Mucosa of rectum (tissue), 2 donors: ENCODE measurements around the gene MYH6.
"Not testable (repeated sequence)": the region's sequence is repeated elsewhere in the genome, so short reads cannot be mapped to it uniquely, and the experiment has no call there.

ENCODE experiments used
- H3K27ac ChIP-seq, 2 donors: one replicate each; pipeline ENCODE4 v1.7.0; 2013; ENCODE audit warnings: inconsistent platforms in 2 of 2, low read depth in 2 of 2, low read length in 2 of 2
- H3K27me3 ChIP-seq, 2 donors: one replicate each; pipeline ENCODE4 v1.7.0; 2013; ENCODE audit warnings: low read length in 2 of 2; ENCODE audit not compliant: control insufficient read depth in 2 of 2, insufficient read depth in 2 of 2
- H3K36me3 ChIP-seq, 2 donors: one replicate each; pipeline ENCODE4 v1.7.0; 2013; ENCODE audit warnings: low read length in 2 of 2; ENCODE audit not compliant: control insufficient read depth in 2 of 2, insufficient read depth in 2 of 2
- H3K4me1 ChIP-seq, 2 donors: one replicate each; pipeline ENCODE4 v1.7.0; 2013; ENCODE audit warnings: low read length in 2 of 2, mild to moderate bottlenecking in 1 of 2; ENCODE audit not compliant: control insufficient read depth in 2 of 2, insufficient read depth in 2 of 2
- H3K4me3 ChIP-seq, 2 donors: one replicate each; pipeline ENCODE4 v1.7.0; 2013; ENCODE audit warnings: low read length in 2 of 2
- H3K9ac ChIP-seq, 2 donors: one replicate each; pipeline ENCODE4 v1.7.0; 2013; ENCODE audit warnings: low read length in 2 of 2, low read depth in 1 of 2, mild to moderate bottlenecking in 1 of 2
- H3K9me3 ChIP-seq, 2 donors: one replicate each; pipeline ENCODE4 v1.7.0; 2013; ENCODE audit warnings: low read length in 2 of 2; ENCODE audit not compliant: control insufficient read depth in 2 of 2
- donor health status: healthy.
- donor health status: Normal muscosa, but diverticular disease.

MYH6 gene

GRCh38 chr14:23407516-23408306 lies at the start of gene MYH6:
TSS of gene MYH6 (minus strand) at chr14:23408273. CDS start at chr14:23407223, 1,050 bp downstream.
- Histone ChIP-seq H3K9ac (no peak within 1 kb of the TSS), H3K9me3 (no peaks in the 10 kb centered on the region), H3K27ac (no peak within 1 kb of the TSS), H3K4me1 (no peaks in the 10 kb centered on the region), H3K4me3 (no peak within 1 kb of the TSS), H3K36me3 (no peaks in the 10 kb centered on the region), H3K27me3 (peaks cover 0 to 3% of the 10 kb centered on the region in 2 donors)

GRCh38 chr14:23456883-23457586 lies 49.0 kb upstream of the MYH6 start:
- H3K4me3 ChIP-seq, H3K4me1 ChIP-seq, H3K36me3 ChIP-seq, H3K9me3 ChIP-seq, H3K9ac ChIP-seq, H3K27ac ChIP-seq, H3K27me3 ChIP-seq: not testable (repeated sequence)

GRCh38 chr14:23454445-23454856 lies 46.4 kb upstream of the MYH6 start:
- H3K4me3 ChIP-seq = no peak overlapping the region
- H3K36me3 ChIP-seq = no peaks in the 10 kb centered on the region
- H3K27me3 ChIP-seq = peaks cover 2 to 4% of the 10 kb centered on the region in 2 donors
- H3K27ac ChIP-seq = no peak overlapping the region
- H3K4me1 ChIP-seq = peaks cover 6 to 8% of the 10 kb centered on the region in 2 donors
- H3K9ac ChIP-seq = no peak overlapping the region
- no peaks in the 10 kb centered on the region for H3K9me3 ChIP-seq

- Histone ChIP-seq H3K9me3 (no peaks in the 10 kb centered on the region), H3K36me3 (no peaks in the 10 kb centered on the region), H3K4me3 (no peak overlapping the region), H3K9ac (no peak overlapping the region), H3K27ac (no peak overlapping the region), H3K27me3 (peaks cover 2% of the 10 kb centered on the region in 2 donors), H3K4me1 (peaks cover 6 to 16% of the 10 kb centered on the region in 2 donors)
Observed at GRCh38 chr14:23452237-23452636, 44.2 kb upstream of the MYH6 start.

GRCh38 chr14:23450379-23450778 lies 42.3 kb upstream of the MYH6 start:
- Histone ChIP-seq H3K4me3 (no peak overlapping the region), H3K9me3 (no peaks in the 10 kb centered on the region), H3K27ac (no peak overlapping the region), H3K9ac (no peak overlapping the region), H3K4me1 (peaks cover 18 to 30% of the 10 kb centered on the region in 2 donors), H3K36me3 (no peaks in the 10 kb centered on the region), H3K27me3 (peaks cover 2% of the 10 kb centered on the region in 2 donors)

- Histone ChIP-seq H3K27ac (no peak overlapping the region), H3K9ac (no peak overlapping the region), H3K36me3 (no peaks in the 10 kb centered on the region), H3K9me3 (no peaks in the 10 kb centered on the region), H3K4me1 (peaks cover 18 to 29% of the 10 kb centered on the region in 2 donors), H3K27me3 (peaks cover 2% of the 10 kb centered on the region in 2 donors), H3K4me3 (no peak overlapping the region)
Observed at GRCh38 chr14:23449314-23449713, 41.2 kb upstream of the MYH6 start.

GRCh38 chr14:23447361-23448350 lies 39.6 kb upstream of the MYH6 start:
- H3K27me3 ChIP-seq = peaks cover 2% of the 10 kb centered on the region in 2 donors
- H3K27ac ChIP-seq = peak overlapping the region; percentile 82 to 87

GRCh38 chr14:23446291-23446851 lies 38.3 kb upstream of the MYH6 start:
- Histone ChIP-seq H3K4me3 (no peak overlapping the region), H3K4me1 (peaks cover 18 to 28% of the 10 kb centered on the region in 2 donors), H3K36me3 (no peaks in the 10 kb centered on the region), H3K27ac (peak overlapping the region; percentile 82 to 87), H3K27me3 (peaks cover 2% of the 10 kb centered on the region in 2 donors), H3K9ac (peak overlapping the region in 1 of 2 donors; percentile 6), H3K9me3 (no peaks in the 10 kb centered on the region)

More at GRCh38 chr14:23447361-23448350, 39.6 kb upstream of the MYH6 start:
- Histone ChIP-seq H3K9ac (peak overlapping the region in 1 of 2 donors; percentile 39), H3K9me3 (no peaks in the 10 kb centered on the region), H3K4me3 (peak overlapping the region in 1 of 2 donors; percentile 13), H3K36me3 (no peaks in the 10 kb centered on the region), H3K4me1 (peaks cover 18 to 28% of the 10 kb centered on the region in 2 donors)

- H3K4me3 ChIP-seq = no peak overlapping the region
- no peak overlapping the region for H3K27ac ChIP-seq
- peaks cover 2% of the 10 kb centered on the region in 2 donors for H3K27me3 ChIP-seq
- H3K9ac ChIP-seq = no peak overlapping the region
- peaks cover 18 to 28% of the 10 kb centered on the region in 2 donors for H3K4me1 ChIP-seq
- no peaks in the 10 kb centered on the region for H3K9me3 ChIP-seq
- no peaks in the 10 kb centered on the region for H3K36me3 ChIP-seq
Observed at GRCh38 chr14:23445773-23446172, 37.7 kb upstream of the MYH6 start.
